Stomach (tissue), 4 donors: Measurements from ENCODE around the gene MAGOHB.

ENCODE experiments used
- CTCF ChIP-seq, 7 experiments: fragments of 450-650 bp in 4 of 7; fragments of 200-600 bp in 3 of 7; sonication (generic) in 3 of 7; IDR thresholded peaks; one replicate each; pipeline ENCODE4 v1.5.1; 2016 to 2019; ENCODE audit warnings: antibody characterized with exemption in 7 of 7, control low read depth in 2 of 7, mild to moderate bottlenecking in 1 of 7
- EP300 ChIP-seq: sonication (generic); formaldehyde crosslinking; IDR thresholded peaks from one replicate; pipeline ENCODE4 v1.6.1; 2017; ENCODE audit warnings: antibody characterized with exemption
- POLR2A ChIP-seq, 4 donors: fragments of 450-650 bp; IDR thresholded peaks; one replicate each; pipeline ENCODE4 v1.6.1; 2016; ENCODE audit warnings: antibody characterized with exemption in 4 of 4, control low read depth in 2 of 4, mild to moderate bottlenecking in 1 of 4, moderate library complexity in 1 of 4

GRCh38 chr12:10563002-10563401 lies 50.4 kb downstream of the MAGOHB start:
- TF ChIP-seq EP300 (no peak), CTCF (IDR thresholded peaks at IDR 0.05) (no peak), POLR2A (IDR thresholded peaks at IDR 0.05) (no peak)
